GM12864 (cell line): ENCODE data around the gene NPIPB8.
"Not testable (repeated sequence)": the region's sequence is repeated elsewhere in the genome, so short reads cannot be mapped to it uniquely, and the experiment has no call there.

Source experiments
- DNase-seq: peaks from one replicate; pipeline ENCODE4 v3.0.0-alpha.2; 2011; ENCODE audit warnings: low read depth
- H3K4me3 ChIP-seq: 2 replicates; pipeline ENCODE4 v1.5.1; 2011; ENCODE audit warnings: mild to moderate bottlenecking, low read depth, low read length, control low read depth
- CTCF ChIP-seq: IDR thresholded peaks from 2 replicates; pipeline ENCODE4 v1.5.1; 2011; ENCODE audit warnings: low read depth, mild to moderate bottlenecking, moderate library complexity, low read length, control low read depth, inconsistent platforms; ENCODE audit errors: missing control alignments

The NPIPB8 gene

GRCh38 chr16:28637765-28638164 lies at the start of gene NPIPB8:
Gene NPIPB8, plus strand, starts transcription at chr16:28638065. Its CDS starts 296 bp downstream, at chr16:28638361.
- DNase-seq, H3K4me3 ChIP-seq: not testable (repeated sequence)

- H3K4me3 ChIP-seq = no peak overlapping the region
- no peak for TF ChIP-seq CTCF
- no peak for DNase-seq
These were observed 48.8 kb upstream of the NPIPB8 start for GRCh38 chr16:28589069-28589468.

GRCh38 chr16:28589930-28590329 lies 47.9 kb upstream of the NPIPB8 start:
- no peak overlapping the region for H3K4me3 ChIP-seq
- no peak for DNase-seq
- no peak for TF ChIP-seq CTCF

- no peak for DNase-seq
- no peak for TF ChIP-seq CTCF
- no peak overlapping the region for H3K4me3 ChIP-seq
These were observed 47.2 kb upstream of the NPIPB8 start for GRCh38 chr16:28590384-28591340.

GRCh38 chr16:28591355-28591754 lies 46.5 kb upstream of the NPIPB8 start:
- no peak for TF ChIP-seq CTCF
- no peak overlapping the region for H3K4me3 ChIP-seq
- DNase-seq = no peak

- DNase-seq = no peak
- TF ChIP-seq CTCF = no peak
- no peak overlapping the region for H3K4me3 ChIP-seq
These were observed 45.4 kb upstream of the NPIPB8 start for GRCh38 chr16:28592511-28592910.

GRCh38 chr16:28592979-28593553 lies 44.8 kb upstream of the NPIPB8 start:
- no peak for TF ChIP-seq CTCF

GRCh38 chr16:28595451-28595850 lies 42.4 kb upstream of the NPIPB8 start:
- DNase-seq, H3K4me3 ChIP-seq: not testable (repeated sequence)

More at GRCh38 chr16:28592979-28593553, 44.8 kb upstream of the NPIPB8 start:
- H3K4me3 ChIP-seq = no peak overlapping the region
- DNase-seq = no peak
